K562 (cell line): ENCODE data around the gene DEGS1. TPM values are rescaled to one million over a fixed set of nuclear protein-coding genes. Genes with fewer than 3 reads are reported as not detected.
A peak's percentile ranks its signal among the peaks of the same experiment; 100 is the strongest.

ENCODE experiments used
- AFF1 ChIP-seq, 2 experiments: fragments of 450-650 bp; IDR thresholded peaks; 2 replicates each; pipeline ENCODE4 v1.6.1; 2018; ENCODE audit warnings: mild to moderate bottlenecking in 2 of 2, low read depth in 1 of 2; ENCODE audit not compliant: partially characterized antibody in 2 of 2
- CAMTA2 ChIP-seq: fragments of 250-450 bp; sonication (Bioruptor Pico); conservative IDR thresholded peaks from 2 replicates; pipeline ENCODE4 v1.5.1; 2022
- CC2D1A ChIP-seq: fragments of 450-650 bp; IDR thresholded peaks from 2 replicates; pipeline ENCODE4 v1.6.1; 2017; ENCODE audit warnings: mild to moderate bottlenecking
- DPF2 ChIP-seq: fragments of 450-650 bp; IDR thresholded peaks from 2 replicates; pipeline ENCODE4 v1.6.1; 2016
- ETV1 ChIP-seq: fragments of 450-650 bp; conservative IDR thresholded peaks from 2 replicates; pipeline ENCODE4 v1.6.1; 2016; ENCODE audit warnings: missing genetic modification characterization, control low read depth, low read depth, missing compliant biosample characterization
- HMG20B ChIP-seq: fragments of 250-450 bp; sonication (Bioruptor Pico); IDR thresholded peaks from 2 replicates; pipeline ENCODE4 v1.5.0; 2021; ENCODE audit warnings: mild to moderate bottlenecking
- HMGN3 ChIP-seq: IDR thresholded peaks from 2 replicates; pipeline ENCODE4 v1.6.1; 2011; ENCODE audit warnings: borderline replicate concordance, low read depth, mild to moderate bottlenecking, mixed read lengths, low read length; ENCODE audit not compliant: insufficient read length; ENCODE audit errors: extremely low read depth
- JUN ChIP-seq, 2 experiments: sonication (generic) in 1 of 2; formaldehyde crosslinking in 1 of 2; IDR thresholded peaks; 2 replicates each; pipeline versions ENCODE4 v1.6.1 to v1.8.0; 2012 to 2022; ENCODE audit warnings: borderline replicate concordance in 2 of 2, mild to moderate bottlenecking in 2 of 2, improper control_type of control experiment in 1 of 2, low read depth in 1 of 2, low read length in 1 of 2, missing genetic modification reagents in 1 of 2
- MXI1 ChIP-seq: IDR thresholded peaks from 2 replicates; pipeline ENCODE4 v1.6.1; 2011; ENCODE audit warnings: low read depth, mild to moderate bottlenecking, improper control_type of control experiment, low read length
- PPARD ChIP-seq: fragments of 250-450 bp; sonication (Bioruptor Pico); IDR thresholded peaks from 2 replicates; pipeline ENCODE4 v1.8.0; 2022; ENCODE audit warnings: inconsistent platforms, mild to moderate bottlenecking, moderate library complexity
- TGIF2 ChIP-seq: sonication (generic); formaldehyde crosslinking; IDR thresholded peaks from 2 replicates; pipeline ENCODE4 v1.8.1; 2022; ENCODE audit warnings: mild to moderate bottlenecking, missing genetic modification reagents, moderate library complexity
- XRCC5 ChIP-seq: fragments of 200-400 bp; formaldehyde crosslinking; IDR thresholded peaks from 2 replicates; pipeline ENCODE4 v1.6.1; 2017; ENCODE audit warnings: low read depth, mild to moderate bottlenecking, low read length
- ZNF140 ChIP-seq: fragments of 250-450 bp; sonication (Bioruptor Pico); IDR thresholded peaks from 2 replicates; pipeline ENCODE4 v1.8.0; 2021; ENCODE audit warnings: moderate library complexity, mild to moderate bottlenecking, inconsistent platforms
- ZNF589 ChIP-seq: fragments of 200-800 bp; sonication (Bioruptor generic); IDR thresholded peaks from 2 replicates; pipeline ENCODE4 v1.6.1; 2016; ENCODE audit warnings: low read depth, missing genetic modification characterization, missing compliant biosample characterization
- ZNF707 ChIP-seq: fragments of 250-450 bp; sonication (Bioruptor Pico); conservative IDR thresholded peaks from 2 replicates; pipeline ENCODE4 v1.8.0; 2022; ENCODE audit warnings: inconsistent platforms, mild to moderate bottlenecking, moderate library complexity
- polyA plus RNA-seq, 8 experiments: library from polyadenylated mRNA; depleted of rRNA in 4 of 8; stranded (reverse) in 5 of 8; unstranded in 3 of 8; fragments of >200 nt; fragmentation: Nextera tagmentation in 2 of 8; fragmentation: Illumina TruSeq in 1 of 8; extraction: Ambion mirVana in 2 of 8; extraction: Trizol in 1 of 8; gene quantifications; 2 replicates each; pipeline versions ENCODE4 v1.2.1 to v1.2.3, GENCODE V29; 2011 to 2014; ENCODE audit warnings: inconsistent platforms in 1 of 8, missing spikeins in 1 of 8
- total RNA-seq, 7 experiments: library from RNA; depleted of rRNA in 6 of 7; stranded (reverse); fragments of >200 nt in 6 of 7; fragmentation: Illumina TruSeq in 2 of 7; extraction: Trizol in 2 of 7; gene quantifications; 2 replicates each; pipeline versions ENCODE4 v1.2.1 to v1.2.3, GENCODE V29; 2011 to 2021; ENCODE audit warnings: low replicate concordance in 1 of 7
- TF ChIP-seq, protein P1 (sequence below), 3 experiments: fragments of 200-800 bp in 1 of 3; fragments of 250-450 bp in 1 of 3; fragments of 450-650 bp in 1 of 3; sonication (Bioruptor Pico) in 1 of 3; sonication (Bioruptor generic) in 1 of 3; formaldehyde crosslinking in 1 of 3; IDR thresholded peaks; 2 replicates each; pipeline versions ENCODE4 v1.6.1 to v1.8.0; 2016 to 2022; ENCODE audit warnings: mild to moderate bottlenecking in 2 of 3, missing genetic modification characterization in 2 of 3, missing compliant biosample characterization in 1 of 3, moderate library complexity in 1 of 3
- TF ChIP-seq, protein P2 (sequence below): sonication (generic); formaldehyde crosslinking; IDR thresholded peaks from 2 replicates; pipeline ENCODE4 v1.8.1; 2023; ENCODE audit warnings: mild to moderate bottlenecking, missing genetic modification reagents

DEGS1 gene
- total and polyA plus RNA-seq, 9 of the 15 experiments (the other 6 are each of a cell fraction or from before 2014, with no cell fraction given) = 12.3 to 95.0 (median 38.8) TPM

- TF ChIP-seq PPARD (CRISPR knock-in tag) = no peak
- no peak for TF ChIP-seq HMG20B
- TF ChIP-seq ZNF589 = peak; percentile 82; the same call in 1 of the 2 replicates
- no peak for TF ChIP-seq CAMTA2 (CRISPR knock-in tag)
- TF ChIP-seq AFF1 (IDR thresholded peaks at IDR 0.05; ENCODE audit: low read depth in 1 of 2, partially characterized antibody in 2 of 2) = no peak
- TF ChIP-seq DPF2 = no peak; the same call in 1 of the 2 replicates
- TF ChIP-seq, protein P1, sequence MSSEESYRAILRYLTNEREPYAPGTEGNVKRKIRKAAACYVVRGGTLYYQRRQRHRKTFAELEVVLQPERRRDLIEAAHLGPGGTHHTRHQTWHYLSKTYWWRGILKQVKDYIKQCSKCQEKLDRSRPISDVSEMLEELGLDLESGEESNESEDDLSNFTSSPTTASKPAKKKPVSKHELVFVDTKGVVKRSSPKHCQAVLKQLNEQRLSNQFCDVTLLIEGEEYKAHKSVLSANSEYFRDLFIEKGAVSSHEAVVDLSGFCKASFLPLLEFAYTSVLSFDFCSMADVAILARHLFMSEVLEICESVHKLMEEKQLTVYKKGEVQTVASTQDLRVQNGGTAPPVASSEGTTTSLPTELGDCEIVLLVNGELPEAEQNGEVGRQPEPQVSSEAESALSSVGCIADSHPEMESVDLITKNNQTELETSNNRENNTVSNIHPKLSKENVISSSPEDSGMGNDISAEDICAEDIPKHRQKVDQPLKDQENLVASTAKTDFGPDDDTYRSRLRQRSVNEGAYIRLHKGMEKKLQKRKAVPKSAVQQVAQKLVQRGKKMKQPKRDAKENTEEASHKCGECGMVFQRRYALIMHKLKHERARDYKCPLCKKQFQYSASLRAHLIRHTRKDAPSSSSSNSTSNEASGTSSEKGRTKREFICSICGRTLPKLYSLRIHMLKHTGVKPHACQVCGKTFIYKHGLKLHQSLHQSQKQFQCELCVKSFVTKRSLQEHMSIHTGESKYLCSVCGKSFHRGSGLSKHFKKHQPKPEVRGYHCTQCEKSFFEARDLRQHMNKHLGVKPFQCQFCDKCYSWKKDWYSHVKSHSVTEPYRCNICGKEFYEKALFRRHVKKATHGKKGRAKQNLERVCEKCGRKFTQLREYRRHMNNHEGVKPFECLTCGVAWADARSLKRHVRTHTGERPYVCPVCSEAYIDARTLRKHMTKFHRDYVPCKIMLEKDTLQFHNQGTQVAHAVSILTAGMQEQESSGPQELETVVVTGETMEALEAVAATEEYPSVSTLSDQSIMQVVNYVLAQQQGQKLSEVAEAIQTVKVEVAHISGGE (CRISPR knock-in tag; IDR thresholded peaks at IDR 0.05) = no peak; a peak in 1 of 6 replicates
- TF ChIP-seq MXI1 = no peak
- no peak for TF ChIP-seq ZNF140 (CRISPR knock-in tag)
- TF ChIP-seq ZNF707 (CRISPR knock-in tag) = no peak
- peak; percentile 58 for TF ChIP-seq HMGN3
- no peak for TF ChIP-seq ETV1 (tag)
- TF ChIP-seq, protein P2, sequence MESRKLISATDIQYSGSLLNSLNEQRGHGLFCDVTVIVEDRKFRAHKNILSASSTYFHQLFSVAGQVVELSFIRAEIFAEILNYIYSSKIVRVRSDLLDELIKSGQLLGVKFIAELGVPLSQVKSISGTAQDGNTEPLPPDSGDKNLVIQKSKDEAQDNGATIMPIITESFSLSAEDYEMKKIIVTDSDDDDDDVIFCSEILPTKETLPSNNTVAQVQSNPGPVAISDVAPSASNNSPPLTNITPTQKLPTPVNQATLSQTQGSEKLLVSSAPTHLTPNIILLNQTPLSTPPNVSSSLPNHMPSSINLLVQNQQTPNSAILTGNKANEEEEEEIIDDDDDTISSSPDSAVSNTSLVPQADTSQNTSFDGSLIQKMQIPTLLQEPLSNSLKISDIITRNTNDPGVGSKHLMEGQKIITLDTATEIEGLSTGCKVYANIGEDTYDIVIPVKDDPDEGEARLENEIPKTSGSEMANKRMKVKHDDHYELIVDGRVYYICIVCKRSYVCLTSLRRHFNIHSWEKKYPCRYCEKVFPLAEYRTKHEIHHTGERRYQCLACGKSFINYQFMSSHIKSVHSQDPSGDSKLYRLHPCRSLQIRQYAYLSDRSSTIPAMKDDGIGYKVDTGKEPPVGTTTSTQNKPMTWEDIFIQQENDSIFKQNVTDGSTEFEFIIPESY (CRISPR knock-in tag) = no peak
- TF ChIP-seq JUN (IDR thresholded peaks at IDR 0.05; ENCODE audit: borderline replicate concordance, low read depth, low read length) = no peak
- TF ChIP-seq JUN (CRISPR knock-in tag; IDR thresholded peaks at IDR 0.05; ENCODE audit: borderline replicate concordance) = no peak
- no peak for TF ChIP-seq CC2D1A
- TF ChIP-seq XRCC5 = no peak
- TF ChIP-seq TGIF2 (CRISPR knock-in tag) = no peak
Measured at GRCh38 chr1:224183591-224184312, 712 bp downstream of the DEGS1 start (continued).
